ENCODE data around the gene TLR9. TPM values are rescaled to one million over a fixed set of nuclear protein-coding genes. Genes with fewer than 3 reads are reported as not detected.

Gene TLR9
- total and polyA plus RNA-seq, 9 of the 15 experiments (the other 6 are each of a cell fraction or from before 2014, with no cell fraction given): not detected

DNA sequence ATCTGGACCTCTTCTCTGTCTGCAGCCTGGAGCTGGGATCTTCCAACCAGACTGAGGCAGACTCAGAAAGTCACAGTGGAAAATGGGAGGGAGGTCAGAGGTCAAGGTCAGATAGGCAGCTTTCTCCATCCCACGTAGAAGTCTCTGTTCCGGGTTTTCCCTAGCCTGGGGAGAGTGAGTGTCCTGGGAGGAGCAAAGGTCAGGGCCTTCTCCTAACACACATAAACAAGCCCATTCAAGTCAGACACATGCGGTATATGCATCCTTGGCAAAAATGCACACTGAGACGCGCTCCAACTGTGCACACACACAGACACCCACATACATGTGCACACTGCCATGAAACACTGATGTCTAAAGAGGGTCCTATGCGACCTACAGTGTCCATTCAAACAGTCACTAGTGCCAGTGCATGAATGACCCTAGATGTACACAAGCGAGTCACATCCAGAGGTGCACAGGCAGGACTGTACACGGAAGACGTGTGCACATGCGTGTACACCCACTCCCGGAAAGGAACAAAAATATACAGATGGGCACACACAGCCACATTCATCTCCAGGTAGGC is 12.8 kb upstream of the TLR9 start (continued):
- no peak for TF ChIP-seq MAZ (CRISPR knock-in tag; conservative IDR thresholded peaks at IDR 0.05 in 1 of 2, IDR thresholded peaks at IDR 0.05 in 1 of 2)
- TF ChIP-seq TSC22D4 (tag; IDR thresholded peaks at IDR 0.05): no peak
- TF ChIP-seq, protein P1, sequence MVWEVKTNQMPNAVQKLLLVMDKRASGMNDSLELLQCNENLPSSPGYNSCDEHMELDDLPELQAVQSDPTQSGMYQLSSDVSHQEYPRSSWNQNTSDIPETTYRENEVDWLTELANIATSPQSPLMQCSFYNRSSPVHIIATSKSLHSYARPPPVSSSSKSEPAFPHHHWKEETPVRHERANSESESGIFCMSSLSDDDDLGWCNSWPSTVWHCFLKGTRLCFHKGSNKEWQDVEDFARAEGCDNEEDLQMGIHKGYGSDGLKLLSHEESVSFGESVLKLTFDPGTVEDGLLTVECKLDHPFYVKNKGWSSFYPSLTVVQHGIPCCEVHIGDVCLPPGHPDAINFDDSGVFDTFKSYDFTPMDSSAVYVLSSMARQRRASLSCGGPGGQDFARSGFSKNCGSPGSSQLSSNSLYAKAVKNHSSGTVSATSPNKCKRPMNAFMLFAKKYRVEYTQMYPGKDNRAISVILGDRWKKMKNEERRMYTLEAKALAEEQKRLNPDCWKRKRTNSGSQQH (CRISPR knock-in tag; IDR thresholded peaks at IDR 0.05): no peak
- TF ChIP-seq, protein P2, sequence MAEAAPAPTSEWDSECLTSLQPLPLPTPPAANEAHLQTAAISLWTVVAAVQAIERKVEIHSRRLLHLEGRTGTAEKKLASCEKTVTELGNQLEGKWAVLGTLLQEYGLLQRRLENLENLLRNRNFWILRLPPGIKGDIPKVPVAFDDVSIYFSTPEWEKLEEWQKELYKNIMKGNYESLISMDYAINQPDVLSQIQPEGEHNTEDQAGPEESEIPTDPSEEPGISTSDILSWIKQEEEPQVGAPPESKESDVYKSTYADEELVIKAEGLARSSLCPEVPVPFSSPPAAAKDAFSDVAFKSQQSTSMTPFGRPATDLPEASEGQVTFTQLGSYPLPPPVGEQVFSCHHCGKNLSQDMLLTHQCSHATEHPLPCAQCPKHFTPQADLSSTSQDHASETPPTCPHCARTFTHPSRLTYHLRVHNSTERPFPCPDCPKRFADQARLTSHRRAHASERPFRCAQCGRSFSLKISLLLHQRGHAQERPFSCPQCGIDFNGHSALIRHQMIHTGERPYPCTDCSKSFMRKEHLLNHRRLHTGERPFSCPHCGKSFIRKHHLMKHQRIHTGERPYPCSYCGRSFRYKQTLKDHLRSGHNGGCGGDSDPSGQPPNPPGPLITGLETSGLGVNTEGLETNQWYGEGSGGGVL (CRISPR knock-in tag; IDR thresholded peaks at IDR 0.05): no peak
- TF ChIP-seq NFRKB (IDR thresholded peaks at IDR 0.05; ENCODE audit: low read depth): no peak
- TF ChIP-seq SLC30A9 (CRISPR knock-in tag; IDR thresholded peaks at IDR 0.05): no peak
- TF ChIP-seq ZNF133 (CRISPR knock-in tag; IDR thresholded peaks at IDR 0.05): no peak
- 0 out of 4 replicates have a peak, but pooled peaks have one; percentile 13 to 43 for TF ChIP-seq FOXK2 (conservative IDR thresholded peaks at IDR 0.05 in 1 of 2, IDR thresholded peaks at IDR 0.05 in 1 of 2; ENCODE audit: low read depth in 2 of 2)
- TF ChIP-seq RAD21 (CRISPR knock-in tag; conservative IDR thresholded peaks at IDR 0.05 in 1 of 2, IDR thresholded peaks at IDR 0.05 in 1 of 2): no peak
- TF ChIP-seq MCM2 (IDR thresholded peaks at IDR 0.05; ENCODE audit: low read depth): no peak
- no peak for TF ChIP-seq ZNF518B (CRISPR knock-in tag; IDR thresholded peaks at IDR 0.05)
- TF ChIP-seq BHLHE40 (IDR thresholded peaks at IDR 0.05; ENCODE audit: low read length): no peak
- TF ChIP-seq FOXK1 (CRISPR knock-in tag; IDR thresholded peaks at IDR 0.05; ENCODE audit: borderline replicate concordance): 0 out of 2 replicates have a peak, but pooled peaks have one; percentile 20
- TF ChIP-seq KLF6 (CRISPR knock-in tag; IDR thresholded peaks at IDR 0.05; ENCODE audit: borderline replicate concordance): no peak
- no peak for TF ChIP-seq USF2 (CRISPR knock-in tag; IDR thresholded peaks at IDR 0.05)
- no peak for TF ChIP-seq ETV1 (tag; conservative IDR thresholded peaks at IDR 0.05; ENCODE audit: low read depth)
- TF ChIP-seq MYC (IDR thresholded peaks at IDR 0.05; ENCODE audit: low read depth, low read length): no peak
- no peak for TF ChIP-seq MYC (CRISPR knock-in tag; IDR thresholded peaks at IDR 0.05; ENCODE audit: borderline replicate concordance, low read depth)
- TF ChIP-seq, protein P3, sequence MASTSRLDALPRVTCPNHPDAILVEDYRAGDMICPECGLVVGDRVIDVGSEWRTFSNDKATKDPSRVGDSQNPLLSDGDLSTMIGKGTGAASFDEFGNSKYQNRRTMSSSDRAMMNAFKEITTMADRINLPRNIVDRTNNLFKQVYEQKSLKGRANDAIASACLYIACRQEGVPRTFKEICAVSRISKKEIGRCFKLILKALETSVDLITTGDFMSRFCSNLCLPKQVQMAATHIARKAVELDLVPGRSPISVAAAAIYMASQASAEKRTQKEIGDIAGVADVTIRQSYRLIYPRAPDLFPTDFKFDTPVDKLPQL (IDR thresholded peaks at IDR 0.05; ENCODE audit: extremely low read depth, insufficient read length): no peak
- no peak for TF ChIP-seq RNF2 (IDR thresholded peaks at IDR 0.05)

Data from K562 (cell line).